Loucy (cell line): ENCODE measurements around the gene PIP4P1.

Experiments
- H2AFZ ChIP-seq: fragments of 200-600 bp; sonication (generic); 2 replicates; pipeline ENCODE4 v1.6.0; 2016; ENCODE audit warnings: antibody characterized with exemption, mild to moderate bottlenecking, low read length, moderate library complexity
- H3F3A ChIP-seq: fragments of 200-600 bp; 2 replicates; pipeline ENCODE4 v1.6.0; 2016; ENCODE audit warnings: antibody characterized with exemption, low read depth, mild to moderate bottlenecking
- H3K27me3 ChIP-seq: fragments of 200-600 bp; sonication (generic); 2 replicates; pipeline ENCODE4 v1.6.1; 2014; ENCODE audit warnings: low read length, mild to moderate bottlenecking; ENCODE audit not compliant: insufficient read depth, poor library complexity, severe bottlenecking
- H3K36me3 ChIP-seq: fragments of 200-600 bp; sonication (generic); 2 replicates; pipeline ENCODE4 v1.6.1; 2016; ENCODE audit warnings: low read length; ENCODE audit not compliant: insufficient read depth
- H3K4me1 ChIP-seq: fragments of 200-600 bp; sonication (generic); 2 replicates; pipeline ENCODE4 v1.5.1; 2014; ENCODE audit warnings: low read length, mild to moderate bottlenecking; ENCODE audit not compliant: insufficient read depth, poor library complexity, severe bottlenecking
- H3K4me2 ChIP-seq: fragments of 200-600 bp; sonication (generic); 2 replicates; pipeline ENCODE4 v1.6.0; 2014; ENCODE audit warnings: antibody characterized with exemption, low read length, low read depth, mild to moderate bottlenecking; ENCODE audit not compliant: poor library complexity, severe bottlenecking
- H3K4me3 ChIP-seq: fragments of 200-600 bp; sonication (generic); 2 replicates; pipeline ENCODE4 v1.5.1; 2014; ENCODE audit warnings: low read length, mild to moderate bottlenecking, mixed read lengths; ENCODE audit not compliant: poor library complexity, severe bottlenecking
- H3K79me2 ChIP-seq: fragments of 200-600 bp; sonication (generic); 2 replicates; pipeline ENCODE4 v1.6.1; 2014; ENCODE audit warnings: low read length; ENCODE audit not compliant: insufficient read depth
- H3K9ac ChIP-seq: fragments of 200-600 bp; sonication (generic); 2 replicates; pipeline ENCODE4 v1.6.0; 2014; ENCODE audit warnings: mild to moderate bottlenecking, low read depth, low read length, moderate library complexity; ENCODE audit not compliant: poor library complexity, severe bottlenecking
- H3K9me2 ChIP-seq: fragments of 200-600 bp; sonication (generic); replicated peaks from 2 replicates; pipeline ENCODE4 v1.6.1; 2016; ENCODE audit warnings: low read depth, low read length, mixed read lengths
- H3K9me3 ChIP-seq: fragments of 200-600 bp; sonication (generic); 2 replicates; pipeline ENCODE4 v1.6.1; 2014; ENCODE audit warnings: mild to moderate bottlenecking, antibody characterized with exemption, low read length, low read depth; ENCODE audit not compliant: insufficient read depth
- H4K20me1 ChIP-seq: fragments of 200-600 bp; sonication (generic); 2 replicates; pipeline ENCODE4 v1.6.0; 2014; ENCODE audit warnings: antibody characterized with exemption, low read length, mild to moderate bottlenecking; ENCODE audit not compliant: insufficient read depth, poor library complexity, severe bottlenecking
- EZH2phosphoT487 ChIP-seq: fragments of 200-600 bp; IDR thresholded peaks from 2 replicates; pipeline ENCODE4 v1.6.1; 2018; ENCODE audit warnings: antibody characterized with exemption, mild to moderate bottlenecking, moderate library complexity, borderline replicate concordance
- TF ChIP-seq, protein P1 (sequence below): fragments of 200-600 bp; sonication (generic); conservative IDR thresholded peaks from 2 replicates; pipeline ENCODE4 v1.5.1; 2014; ENCODE audit warnings: mild to moderate bottlenecking, antibody characterized with exemption, low read length

PIP4P1 gene

DNA sequence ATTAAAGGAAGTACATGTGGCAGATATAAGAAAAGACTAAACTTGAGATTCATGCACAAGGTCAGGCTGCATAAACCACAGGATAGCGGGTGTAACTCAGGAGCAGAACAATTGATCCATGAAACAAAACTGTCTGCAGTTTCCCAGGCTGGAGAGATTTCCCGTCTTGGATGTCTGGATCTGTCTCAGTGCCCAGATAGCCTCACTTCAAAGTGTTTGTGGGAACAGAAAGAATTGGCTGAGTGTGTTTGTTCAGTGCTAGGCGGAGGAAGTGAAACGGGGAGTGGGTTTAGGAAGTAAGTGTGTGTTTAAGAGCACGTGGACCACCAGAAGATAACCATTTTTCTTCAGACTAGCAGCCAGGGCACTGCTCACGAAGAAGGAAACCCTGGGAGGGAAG lies 42.7 kb upstream of the PIP4P1 start:
- H3K79me2 ChIP-seq, result no peaks in the 10 kb centered on the region
- peaks cover 15% of the 10 kb centered on the region for H3K4me1 ChIP-seq
- TF ChIP-seq, protein P1, sequence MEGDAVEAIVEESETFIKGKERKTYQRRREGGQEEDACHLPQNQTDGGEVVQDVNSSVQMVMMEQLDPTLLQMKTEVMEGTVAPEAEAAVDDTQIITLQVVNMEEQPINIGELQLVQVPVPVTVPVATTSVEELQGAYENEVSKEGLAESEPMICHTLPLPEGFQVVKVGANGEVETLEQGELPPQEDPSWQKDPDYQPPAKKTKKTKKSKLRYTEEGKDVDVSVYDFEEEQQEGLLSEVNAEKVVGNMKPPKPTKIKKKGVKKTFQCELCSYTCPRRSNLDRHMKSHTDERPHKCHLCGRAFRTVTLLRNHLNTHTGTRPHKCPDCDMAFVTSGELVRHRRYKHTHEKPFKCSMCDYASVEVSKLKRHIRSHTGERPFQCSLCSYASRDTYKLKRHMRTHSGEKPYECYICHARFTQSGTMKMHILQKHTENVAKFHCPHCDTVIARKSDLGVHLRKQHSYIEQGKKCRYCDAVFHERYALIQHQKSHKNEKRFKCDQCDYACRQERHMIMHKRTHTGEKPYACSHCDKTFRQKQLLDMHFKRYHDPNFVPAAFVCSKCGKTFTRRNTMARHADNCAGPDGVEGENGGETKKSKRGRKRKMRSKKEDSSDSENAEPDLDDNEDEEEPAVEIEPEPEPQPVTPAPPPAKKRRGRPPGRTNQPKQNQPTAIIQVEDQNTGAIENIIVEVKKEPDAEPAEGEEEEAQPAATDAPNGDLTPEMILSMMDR, result no peak
- no peak for TF ChIP-seq EZH2phosphoT487
- H3K9me3 ChIP-seq, result no peaks in the 10 kb centered on the region
- no peaks in the 10 kb centered on the region for H4K20me1 ChIP-seq
- H3K27me3 ChIP-seq, result no peaks in the 10 kb centered on the region
- peak overlapping the region; percentile 75; the same call in 1 of the 2 replicates for H2AFZ ChIP-seq
- H3K4me3 ChIP-seq, result no peak overlapping the region
- no peaks in the 10 kb centered on the region for H3K36me3 ChIP-seq
- no peak overlapping the region for H3K9ac ChIP-seq
- no peaks in the 10 kb centered on the region for H3K9me2 ChIP-seq
- peaks cover 8% of the 10 kb centered on the region; the same call in 1 of the 2 replicates for H3F3A ChIP-seq
- H3K4me2 ChIP-seq, result no peak overlapping the region

DNA sequence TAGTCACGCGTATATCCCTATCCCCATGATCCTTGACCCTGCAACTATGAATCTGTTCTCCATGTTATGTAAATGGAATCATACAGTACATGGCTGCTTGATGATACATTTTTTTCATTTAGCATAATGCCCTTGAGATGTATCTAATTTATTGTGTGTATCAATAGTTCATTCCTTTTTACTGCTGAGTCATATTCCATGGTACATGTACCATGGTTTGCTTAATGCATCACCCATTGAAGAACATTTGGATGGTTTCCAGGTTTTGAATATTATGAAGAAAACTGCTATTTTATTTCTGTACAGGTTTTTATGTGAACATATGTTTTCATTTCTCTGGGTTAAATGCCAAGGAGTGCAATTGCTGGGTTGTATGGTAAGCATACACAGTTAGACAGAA lies 40.1 kb upstream of the PIP4P1 start:
- H2AFZ ChIP-seq, result no peak overlapping the region
- no peaks in the 10 kb centered on the region for H3K36me3 ChIP-seq
- no peaks in the 10 kb centered on the region for H4K20me1 ChIP-seq
- H3K4me2 ChIP-seq, result no peak overlapping the region
- no peaks in the 10 kb centered on the region for H3K79me2 ChIP-seq
- H3K9ac ChIP-seq, result no peak overlapping the region
- no peak for TF ChIP-seq EZH2phosphoT487
- TF ChIP-seq, protein P1, result no peak
- H3K9me2 ChIP-seq, result no peaks in the 10 kb centered on the region
- no peak overlapping the region for H3K4me3 ChIP-seq
- peaks cover 13% of the 10 kb centered on the region; the same call in 1 of the 2 replicates for H3F3A ChIP-seq
- H3K4me1 ChIP-seq, result peaks cover 25% of the 10 kb centered on the region
- no peaks in the 10 kb centered on the region for H3K27me3 ChIP-seq
- H3K9me3 ChIP-seq, result no peaks in the 10 kb centered on the region

DNA sequence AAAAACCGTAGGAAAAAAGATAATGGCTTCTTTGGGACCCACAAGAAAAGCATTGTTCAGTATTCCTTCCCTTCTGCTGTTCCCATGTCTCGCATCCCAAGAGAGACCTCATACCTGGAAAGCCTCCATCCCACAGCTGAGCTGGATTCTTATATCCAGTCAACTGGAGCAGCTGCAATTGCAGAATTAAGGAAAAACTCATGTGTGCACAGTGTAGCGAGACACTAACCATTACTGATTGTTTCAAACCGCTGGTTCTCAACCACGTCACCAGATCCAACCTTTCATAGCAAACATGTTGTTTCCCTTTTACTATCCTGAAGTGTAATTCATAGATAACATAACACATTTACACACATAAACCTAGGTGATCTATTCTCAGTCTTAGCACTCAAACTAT lies 38.6 kb upstream of the PIP4P1 start:
- Histone ChIP-seq H3K27me3 (no peaks in the 10 kb centered on the region), H3K36me3 (no peaks in the 10 kb centered on the region), H3K9me3 (no peaks in the 10 kb centered on the region), H3K9me2 (no peaks in the 10 kb centered on the region), H3K4me3 (peak overlapping the region; percentile 50), H2AFZ (peak overlapping the region; percentile 74), H3F3A (peaks cover 13% of the 10 kb centered on the region; the same call in 1 of the 2 replicates), H3K9ac (peak overlapping the region; percentile 62), H3K79me2 (no peaks in the 10 kb centered on the region), H4K20me1 (no peaks in the 10 kb centered on the region), H3K4me2 (peak overlapping the region; percentile 68), H3K4me1 (peaks cover 37% of the 10 kb centered on the region)
- TF ChIP-seq EZH2phosphoT487, result no peak
- TF ChIP-seq, protein P1, result no peak
